ENCODE results near the gene PSMD1. TPM values are rescaled to one million over a fixed set of nuclear protein-coding genes. Genes with fewer than 3 reads are reported as not detected.

Gene PSMD1
- total and polyA plus RNA-seq, 2 of the 8 experiments (the other 6 are each of a cell fraction or from before 2014, with no cell fraction given) = 179 to 272 TPM

DNA sequence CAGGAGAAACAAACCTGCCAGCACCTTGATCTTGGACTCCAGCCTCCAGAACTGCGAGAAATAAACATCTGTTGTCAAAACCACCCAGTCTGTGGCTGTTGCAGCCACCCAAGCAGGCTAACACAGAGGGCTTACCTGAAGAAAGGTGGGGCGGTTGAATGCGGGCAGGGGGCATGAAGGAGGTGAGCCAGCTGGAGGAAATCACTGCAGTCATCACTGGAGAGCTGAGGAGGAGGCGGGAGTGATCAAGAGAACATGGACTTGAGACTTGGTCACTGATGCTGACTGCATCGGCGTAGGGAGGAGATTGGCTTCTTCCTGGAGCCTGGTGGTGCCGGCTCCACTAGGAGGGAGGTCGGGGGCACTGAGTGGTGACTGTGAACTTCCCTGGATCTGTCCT, 127.2 kb downstream of the PSMD1 start (continued):
- no peak for TF ChIP-seq CTBP2 (IDR thresholded peaks at IDR 0.05; ENCODE audit: borderline replicate concordance, insufficient read depth, insufficient read length, low read length)
